HepG2 (cell line): ENCODE results near the gene IFI27. TPM values are rescaled to one million over a fixed set of nuclear protein-coding genes. Genes with fewer than 3 reads are reported as not detected.

Experiments used
- ATAC-seq: fragments of 200-7000 bp; cut with Tn5 transposase; 3 replicates; pipeline ENCODE4 v1.9.1; 2020; ENCODE audit warnings: mild to moderate bottlenecking, moderate library complexity
- BruUV-seq: library from RNA; stranded (reverse); fragments of 400-500 nt; replicated peaks from 2 replicates; lab custom pipeline; 2021; lab: Mats Ljungman, UMichigan
- CTCF ChIA-PET: fragments of 300-600 bp; formaldehyde crosslinking; extraction: SDS; loops from one replicate; lab custom pipeline; 2021; ENCODE audit warnings: low total read pairs, inconsistent platforms, low intra/inter-chr PET ratio; lab: Yijun Ruan, JAX
- POLR2A ChIA-PET: fragments of 350-600 bp; sonication (Branson Sonifier 250); formaldehyde crosslinking; loops from one replicate; lab custom pipeline; 2020; ENCODE audit warnings: antibody characterized with exemption, inconsistent platforms; lab: Yijun Ruan, JAX
- DNase-seq: peaks from one replicate; pipeline ENCODE4 v3.0.0-alpha.2; 2015; ENCODE audit warnings: low spot score
- FAIRE-seq: peaks from 3 replicates; lab custom pipeline; 2011; peaks lifted over from hg19 to GRCh38; lab: Jason Lieb, UNC
- H2AFZ ChIP-seq: one replicate; pipeline ENCODE4 v1.6.1; 2011; ENCODE audit warnings: low read length, inconsistent platforms
- H3K27ac ChIP-seq: fragments of 300-600 bp; 3 replicates; pipeline ENCODE4 v1.8.0; 2011; ENCODE audit warnings: mixed run types, mild to moderate bottlenecking, mixed read lengths, low read length, inconsistent platforms; ENCODE audit not compliant: insufficient read depth; ENCODE audit errors: extremely low read length
- H3K27me3 ChIP-seq, 2 experiments: fragments of 200-600 bp in 1 of 2; 2 replicates in 1 of 2; 3 replicates in 1 of 2; pipeline versions ENCODE4 v1.6.0 to v1.8.0; 2011; ENCODE audit warnings: low read length in 2 of 2, mild to moderate bottlenecking in 2 of 2, moderate library complexity in 2 of 2, inconsistent platforms in 1 of 2; ENCODE audit not compliant: insufficient read depth in 2 of 2, control insufficient read depth in 1 of 2
- H3K36me3 ChIP-seq, 2 experiments: fragments of 200-600 bp in 1 of 2; replicated peaks in 1 of 2; 2 replicates in 1 of 2; 3 replicates in 1 of 2; pipeline versions ENCODE4 v1.5.1 to v1.8.0; 2011; ENCODE audit warnings: low read length in 2 of 2, inconsistent platforms in 1 of 2; ENCODE audit not compliant: insufficient read depth in 2 of 2, control insufficient read depth in 1 of 2
- H3K4me1 ChIP-seq: 2 replicates; pipeline ENCODE4 v1.5.1; 2012; ENCODE audit warnings: low read length, inconsistent platforms; ENCODE audit not compliant: insufficient read depth
- H3K4me2 ChIP-seq: 2 replicates; pipeline ENCODE4 v1.6.0; 2011; ENCODE audit warnings: low read depth, low read length, inconsistent platforms
- H3K4me3 ChIP-seq, 3 experiments: fragments of 200-600 bp in 1 of 3; sonication (generic), shearing (Covaris generic) in 1 of 3; replicated peaks in 1 of 3; 2 replicates each; pipeline ENCODE4 v1.5.1; 2011 to 2016; ENCODE audit warnings: low read length in 3 of 3, inconsistent platforms in 2 of 3, low read depth in 2 of 3, mild to moderate bottlenecking in 2 of 3, control low read depth in 1 of 3, mixed read lengths in 1 of 3; ENCODE audit not compliant: insufficient read depth in 1 of 3
- H3K79me2 ChIP-seq: one replicate; pipeline ENCODE4 v1.6.1; 2011; ENCODE audit warnings: low read length, inconsistent platforms; ENCODE audit not compliant: insufficient read depth
- H3K9ac ChIP-seq: 2 replicates; pipeline ENCODE4 v1.6.0; 2011; ENCODE audit warnings: mild to moderate bottlenecking, low read depth, low read length, inconsistent platforms; ENCODE audit not compliant: insufficient read depth
- H3K9me3 ChIP-seq: 2 replicates; pipeline ENCODE4 v1.5.1; 2012; ENCODE audit warnings: mild to moderate bottlenecking, low read length
- H4K20me1 ChIP-seq: 2 replicates; pipeline ENCODE4 v1.6.0; 2011; ENCODE audit warnings: inconsistent platforms, mild to moderate bottlenecking, low read length, moderate library complexity; ENCODE audit not compliant: insufficient read depth
- ELF4 ChIP-seq: sonication (generic); formaldehyde crosslinking; IDR thresholded peaks from 2 replicates; pipeline ENCODE4 v1.5.0; 2020; ENCODE audit warnings: missing genetic modification reagents, mild to moderate bottlenecking, moderate library complexity, borderline replicate concordance
- HNRNPK ChIP-seq: fragments of 200-400 bp; formaldehyde crosslinking; IDR thresholded peaks from 2 replicates; pipeline ENCODE4 v1.6.1; 2018; ENCODE audit warnings: low read length, low read depth, moderate library complexity, mild to moderate bottlenecking; ENCODE audit not compliant: poor library complexity, severe bottlenecking
- KMT2A ChIP-seq: sonication (generic); formaldehyde crosslinking; IDR thresholded peaks from 2 replicates; pipeline ENCODE4 v1.4.0; 2020; ENCODE audit warnings: missing genetic modification reagents
- PCBP1 ChIP-seq: fragments of 200-400 bp; formaldehyde crosslinking; IDR thresholded peaks from 2 replicates; pipeline ENCODE4 v1.6.1; 2017; ENCODE audit warnings: mild to moderate bottlenecking, low read depth, low read length, borderline replicate concordance
- PHF21A ChIP-seq: sonication (generic); formaldehyde crosslinking; IDR thresholded peaks from 2 replicates; pipeline ENCODE4 v1.5.0; 2020; ENCODE audit warnings: mild to moderate bottlenecking, missing genetic modification reagents
- POLR2AphosphoS2 ChIP-seq: IDR thresholded peaks from 2 replicates; pipeline ENCODE4 v1.6.1; 2011; ENCODE audit warnings: low read depth, low read length, improper control_type of control experiment
- ZNF10 ChIP-seq: sonication (generic); formaldehyde crosslinking; IDR thresholded peaks from 2 replicates; pipeline ENCODE4 v1.4.0; 2020; ENCODE audit warnings: mild to moderate bottlenecking, low read depth, missing genetic modification reagents, borderline replicate concordance
- WGBS: methylation state at CpG from one replicate; pipeline ENCODE4 v1.1.6; 2017; ENCODE audit warnings: low lambda C conversion rate; 5-methylcytosine and 5-hydroxymethylcytosine counted together
- in situ Hi-C: cut with HindIII; loops from 2 replicates; pipeline ENCODE4 v1.10.0; 2017; ENCODE audit warnings: low pct_unique_long_range_greater_than_20kb; ENCODE audit not compliant: extremely low pct_ligation_motif_present
- intact Hi-C: fragments of 100-400 bp; cut with micrococcal nuclease; formaldehyde crosslinking; loops from one replicate; pipeline ENCODE4 v1.10.0; 2022; ENCODE audit not compliant: unreplicated experiment
- polyA plus RNA-seq, 8 experiments: library from polyadenylated mRNA; depleted of rRNA in 3 of 8; stranded (reverse) in 7 of 8; unstranded in 1 of 8; fragments of >200 nt; fragmentation: Illumina TruSeq in 4 of 8; extraction: Trizol in 4 of 8; gene quantifications; 2 replicates each; pipeline versions ENCODE4 v1.2.1 to v1.2.3, GENCODE V29; 2011 to 2016; ENCODE audit warnings: low read depth in 4 of 8, missing spikeins in 1 of 8, mixed read lengths in 1 of 8; ENCODE audit not compliant: insufficient read depth in 1 of 8
- total RNA-seq, 5 experiments: library from RNA; depleted of rRNA; stranded (reverse); fragments of >200 nt; fragmentation: Illumina TruSeq; extraction: Trizol; gene quantifications; 2 replicates each; pipeline ENCODE4 v1.2.3, GENCODE V29; 2016; ENCODE audit warnings: low read depth in 1 of 5
- TF ChIP-seq, protein P1 (sequence below): sonication (generic); formaldehyde crosslinking; IDR thresholded peaks from 2 replicates; pipeline ENCODE4 v1.4.0; 2020; ENCODE audit warnings: mild to moderate bottlenecking, low read depth, missing genetic modification reagents
- TF ChIP-seq, protein P2 (sequence below): sonication (generic); formaldehyde crosslinking; IDR thresholded peaks from 2 replicates; pipeline ENCODE4 v1.5.0; 2020; ENCODE audit warnings: mild to moderate bottlenecking, missing genetic modification reagents, moderate library complexity
- TF ChIP-seq, protein P3 (sequence below): sonication (generic); formaldehyde crosslinking; IDR thresholded peaks from 2 replicates; pipeline ENCODE4 v1.9.0; 2022; ENCODE audit warnings: missing genetic modification reagents, mild to moderate bottlenecking, borderline replicate concordance
- TF ChIP-seq, protein P4 (sequence below): sonication (generic); formaldehyde crosslinking; IDR thresholded peaks from 2 replicates; pipeline ENCODE4 v1.4.0; 2020; ENCODE audit warnings: missing genetic modification reagents

IFI27 gene
- total and polyA plus RNA-seq, 2 of the 13 experiments (the other 11 are each of a cell fraction or from before 2014, with no cell fraction given), result 1.2 to 1.7 TPM

DNA sequence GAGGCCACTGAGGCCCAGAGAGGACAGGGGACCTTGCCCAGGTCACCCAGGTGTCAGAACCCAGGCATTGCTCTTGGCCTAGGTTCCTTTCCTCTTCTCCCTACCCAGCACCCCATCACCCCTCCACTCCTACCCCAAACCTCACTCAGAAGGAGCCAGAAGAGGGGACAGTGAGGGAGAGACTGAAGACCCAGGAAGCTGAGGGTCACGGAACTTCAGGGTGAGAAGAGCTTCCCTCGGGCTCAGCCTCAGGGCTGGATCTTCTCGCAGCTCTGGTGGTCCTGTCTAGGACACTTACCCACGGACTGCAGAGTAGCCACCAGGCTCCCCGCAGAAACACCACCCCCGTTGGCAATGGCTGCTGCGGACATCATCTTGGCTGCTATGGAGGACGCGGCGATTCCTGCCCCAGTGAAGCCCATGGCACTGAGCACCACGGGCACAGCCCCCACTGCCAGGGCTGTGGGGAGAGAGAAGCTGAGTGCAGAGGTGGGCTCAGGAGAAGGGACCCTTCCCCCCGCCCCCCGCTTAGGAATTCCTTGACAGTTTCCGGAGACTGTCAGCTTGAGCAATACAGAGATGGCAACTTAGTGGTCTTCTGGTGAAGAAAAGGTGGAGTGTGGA lies 17.8 kb downstream of the IFI27 start (continued):
- no peak for TF ChIP-seq ELF4 (CRISPR knock-in tag)
- TF ChIP-seq ZNF10 (CRISPR knock-in tag), result no peak

DNA sequence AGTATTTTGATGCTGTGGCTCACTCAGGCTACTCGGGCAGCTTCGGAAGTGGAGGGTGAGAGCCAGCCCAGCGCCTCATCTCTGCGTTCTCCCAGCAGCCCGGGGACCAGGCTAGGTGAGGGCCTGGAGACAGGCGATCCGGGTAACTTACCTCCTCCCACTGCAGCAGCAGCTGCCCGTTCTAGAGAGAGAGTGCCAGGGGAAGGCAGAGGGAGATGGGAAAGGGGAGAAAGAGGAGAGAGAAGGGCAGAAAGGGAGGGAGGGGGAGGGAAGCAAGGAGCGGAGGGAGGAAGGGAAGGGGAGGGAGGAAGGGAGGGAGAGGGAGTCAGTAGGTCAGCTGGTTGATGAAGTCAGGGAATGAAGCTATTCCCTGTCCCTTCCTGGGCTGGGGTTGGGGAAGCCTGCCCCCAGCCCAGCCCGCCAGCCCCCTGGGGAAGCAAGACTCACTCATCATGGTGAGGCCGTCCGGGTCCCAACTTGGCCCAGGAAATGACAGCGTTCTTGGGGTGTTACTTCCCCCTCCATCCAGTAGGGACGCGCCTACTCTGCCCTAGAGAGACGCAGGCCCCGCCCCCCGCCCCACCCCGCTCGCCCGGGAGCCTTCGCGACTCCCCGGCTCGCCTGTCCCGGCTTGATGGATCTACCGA lies 18.7 kb downstream of the IFI27 start, which contains the start of gene IFI27L2:
IFI27L2 (minus strand) TSS at position 494 of the 647 bp plus-strand sequence; CDS start at position 454, 40 bp downstream.
- H3K27me3 ChIP-seq, result peaks cover 2 to 17% of the 10 kb centered on the region in 2 experiments
- H3K9me3 ChIP-seq, result no peaks in the 10 kb centered on the region
- no peak within 1 kb of the TSS for H3K27ac ChIP-seq
- BruUV-seq, result no TSS peak
- peaks cover 23% of the 10 kb centered on the region for H3K4me1 ChIP-seq
- CTCF ChIA-PET, result no interaction called here
- POLR2A ChIA-PET, result interaction anchor here (0.6 to 1.4 kb wide), 2 partner anchors 39 to 78 kb away, joined by 3 to 5 read pairs; no protein-coding TSS in a partner anchor
- no peak within 1 kb of the TSS for H3K9ac ChIP-seq
- H4K20me1 ChIP-seq, result no peaks in the 10 kb centered on the region
- 18% methylated on average over 14 of the region's 27 CpGs for WGBS
- FAIRE-seq (no peak), DNase-seq (peak; percentile 40), ATAC-seq (peak; percentile 84)
- H3K4me3 ChIP-seq, result peak within 1 kb of the TSS; percentile 46 to 72 (median 53)
- H3K36me3 ChIP-seq, result no peaks in the 10 kb centered on the region
- no peaks in the 10 kb centered on the region for H3K79me2 ChIP-seq
- peak within 1 kb of the TSS; percentile 90 for H3K4me2 ChIP-seq
- intact Hi-C loops, result loop anchor here (5.0 kb wide), 1 partner anchor 47 kb away; the partner anchor contains the start of genes DDX24 and IFI27L1
- H2AFZ ChIP-seq, result peak within 1 kb of the TSS; percentile 59
- in situ Hi-C loops, result no loop called here
- peak; percentile 77; the same call in 1 of the 2 replicates for TF ChIP-seq PCBP1
- TF ChIP-seq, protein P1, sequence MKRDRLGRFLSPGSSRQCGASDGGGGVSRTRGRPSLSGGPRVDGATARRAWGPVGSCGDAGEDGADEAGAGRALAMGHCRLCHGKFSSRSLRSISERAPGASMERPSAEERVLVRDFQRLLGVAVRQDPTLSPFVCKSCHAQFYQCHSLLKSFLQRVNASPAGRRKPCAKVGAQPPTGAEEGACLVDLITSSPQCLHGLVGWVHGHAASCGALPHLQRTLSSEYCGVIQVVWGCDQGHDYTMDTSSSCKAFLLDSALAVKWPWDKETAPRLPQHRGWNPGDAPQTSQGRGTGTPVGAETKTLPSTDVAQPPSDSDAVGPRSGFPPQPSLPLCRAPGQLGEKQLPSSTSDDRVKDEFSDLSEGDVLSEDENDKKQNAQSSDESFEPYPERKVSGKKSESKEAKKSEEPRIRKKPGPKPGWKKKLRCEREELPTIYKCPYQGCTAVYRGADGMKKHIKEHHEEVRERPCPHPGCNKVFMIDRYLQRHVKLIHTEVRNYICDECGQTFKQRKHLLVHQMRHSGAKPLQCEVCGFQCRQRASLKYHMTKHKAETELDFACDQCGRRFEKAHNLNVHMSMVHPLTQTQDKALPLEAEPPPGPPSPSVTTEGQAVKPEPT (CRISPR knock-in tag), result no peak
- TF ChIP-seq KMT2A, result no peak
- TF ChIP-seq, protein P2, sequence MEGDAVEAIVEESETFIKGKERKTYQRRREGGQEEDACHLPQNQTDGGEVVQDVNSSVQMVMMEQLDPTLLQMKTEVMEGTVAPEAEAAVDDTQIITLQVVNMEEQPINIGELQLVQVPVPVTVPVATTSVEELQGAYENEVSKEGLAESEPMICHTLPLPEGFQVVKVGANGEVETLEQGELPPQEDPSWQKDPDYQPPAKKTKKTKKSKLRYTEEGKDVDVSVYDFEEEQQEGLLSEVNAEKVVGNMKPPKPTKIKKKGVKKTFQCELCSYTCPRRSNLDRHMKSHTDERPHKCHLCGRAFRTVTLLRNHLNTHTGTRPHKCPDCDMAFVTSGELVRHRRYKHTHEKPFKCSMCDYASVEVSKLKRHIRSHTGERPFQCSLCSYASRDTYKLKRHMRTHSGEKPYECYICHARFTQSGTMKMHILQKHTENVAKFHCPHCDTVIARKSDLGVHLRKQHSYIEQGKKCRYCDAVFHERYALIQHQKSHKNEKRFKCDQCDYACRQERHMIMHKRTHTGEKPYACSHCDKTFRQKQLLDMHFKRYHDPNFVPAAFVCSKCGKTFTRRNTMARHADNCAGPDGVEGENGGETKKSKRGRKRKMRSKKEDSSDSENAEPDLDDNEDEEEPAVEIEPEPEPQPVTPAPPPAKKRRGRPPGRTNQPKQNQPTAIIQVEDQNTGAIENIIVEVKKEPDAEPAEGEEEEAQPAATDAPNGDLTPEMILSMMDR, result 0 out of 2 replicates have a peak, but pooled peaks have one; percentile 9
- TF ChIP-seq, protein P3, sequence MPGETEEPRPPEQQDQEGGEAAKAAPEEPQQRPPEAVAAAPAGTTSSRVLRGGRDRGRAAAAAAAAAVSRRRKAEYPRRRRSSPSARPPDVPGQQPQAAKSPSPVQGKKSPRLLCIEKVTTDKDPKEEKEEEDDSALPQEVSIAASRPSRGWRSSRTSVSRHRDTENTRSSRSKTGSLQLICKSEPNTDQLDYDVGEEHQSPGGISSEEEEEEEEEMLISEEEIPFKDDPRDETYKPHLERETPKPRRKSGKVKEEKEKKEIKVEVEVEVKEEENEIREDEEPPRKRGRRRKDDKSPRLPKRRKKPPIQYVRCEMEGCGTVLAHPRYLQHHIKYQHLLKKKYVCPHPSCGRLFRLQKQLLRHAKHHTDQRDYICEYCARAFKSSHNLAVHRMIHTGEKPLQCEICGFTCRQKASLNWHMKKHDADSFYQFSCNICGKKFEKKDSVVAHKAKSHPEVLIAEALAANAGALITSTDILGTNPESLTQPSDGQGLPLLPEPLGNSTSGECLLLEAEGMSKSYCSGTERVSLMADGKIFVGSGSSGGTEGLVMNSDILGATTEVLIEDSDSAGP, result 0 out of 2 replicates have a peak, but pooled peaks have one; percentile 18
- TF ChIP-seq, protein P4, sequence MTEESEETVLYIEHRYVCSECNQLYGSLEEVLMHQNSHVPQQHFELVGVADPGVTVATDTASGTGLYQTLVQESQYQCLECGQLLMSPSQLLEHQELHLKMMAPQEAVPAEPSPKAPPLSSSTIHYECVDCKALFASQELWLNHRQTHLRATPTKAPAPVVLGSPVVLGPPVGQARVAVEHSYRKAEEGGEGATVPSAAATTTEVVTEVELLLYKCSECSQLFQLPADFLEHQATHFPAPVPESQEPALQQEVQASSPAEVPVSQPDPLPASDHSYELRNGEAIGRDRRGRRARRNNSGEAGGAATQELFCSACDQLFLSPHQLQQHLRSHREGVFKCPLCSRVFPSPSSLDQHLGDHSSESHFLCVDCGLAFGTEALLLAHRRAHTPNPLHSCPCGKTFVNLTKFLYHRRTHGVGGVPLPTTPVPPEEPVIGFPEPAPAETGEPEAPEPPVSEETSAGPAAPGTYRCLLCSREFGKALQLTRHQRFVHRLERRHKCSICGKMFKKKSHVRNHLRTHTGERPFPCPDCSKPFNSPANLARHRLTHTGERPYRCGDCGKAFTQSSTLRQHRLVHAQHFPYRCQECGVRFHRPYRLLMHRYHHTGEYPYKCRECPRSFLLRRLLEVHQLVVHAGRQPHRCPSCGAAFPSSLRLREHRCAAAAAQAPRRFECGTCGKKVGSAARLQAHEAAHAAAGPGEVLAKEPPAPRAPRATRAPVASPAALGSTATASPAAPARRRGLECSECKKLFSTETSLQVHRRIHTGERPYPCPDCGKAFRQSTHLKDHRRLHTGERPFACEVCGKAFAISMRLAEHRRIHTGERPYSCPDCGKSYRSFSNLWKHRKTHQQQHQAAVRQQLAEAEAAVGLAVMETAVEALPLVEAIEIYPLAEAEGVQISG (CRISPR knock-in tag), result peak; percentile 68
- no peak for TF ChIP-seq POLR2AphosphoS2
- TF ChIP-seq PHF21A (CRISPR knock-in tag), result no peak
- TF ChIP-seq HNRNPK, result peak; percentile 18
